ENCODE measurements around the gene TRPM2. TPM values are rescaled to one million over a fixed set of nuclear protein-coding genes. Genes with fewer than 3 reads are reported as not detected.

The TRPM2 gene
- total RNA-seq, 4 donors from 2014 or later, result 0.15 to 0.52 (median 0.44) TPM

GRCh38 chr21:44320847-44321246 is 32.6 kb upstream of the TRPM2 start:
- in situ Hi-C loops (cut with MboI; ENCODE audit: low sequenced_read_pairs in 4 of 4), result no loop called here
- H3K4me1 ChIP-seq, result no peaks in the 10 kb centered on the region
- intact Hi-C loops (cut with DNase I; ENCODE audit: low total_unique reads), result no loop called here

GRCh38 chr21:44321846-44322450 is 31.5 kb upstream of the TRPM2 start:
- in situ Hi-C loops (cut with MboI; ENCODE audit: low sequenced_read_pairs in 4 of 4) (no loop called here), intact Hi-C loops (cut with DNase I; ENCODE audit: low total_unique reads) (no loop called here)
- no peaks in the 10 kb centered on the region for H3K9me3 ChIP-seq
- no peak for DNase-seq
- no peaks in the 10 kb centered on the region for H3K27me3 ChIP-seq
- H3K36me3 ChIP-seq, result no peaks in the 10 kb centered on the region
- H3K4me3 ChIP-seq, result no peak overlapping the region
- H3K4me1 ChIP-seq, result no peaks in the 10 kb centered on the region
- H3K27ac ChIP-seq, result no peak overlapping the region
- TF ChIP-seq POLR2A (IDR thresholded peaks at IDR 0.05) (no peak), CTCF (IDR thresholded peaks at IDR 0.05 in 4 of 5, conservative IDR thresholded peaks at IDR 0.05 in 1 of 5) (no peak)
- ATAC-seq, result no peak

More at GRCh38 chr21:44320847-44321246, 32.6 kb upstream of the TRPM2 start:
- Histone ChIP-seq H3K36me3 (no peaks in the 10 kb centered on the region), H3K27ac (no peak overlapping the region), H3K9me3 (no peaks in the 10 kb centered on the region), H3K4me3 (no peak overlapping the region), H3K27me3 (no peaks in the 10 kb centered on the region)
- ATAC-seq (no peak), DNase-seq (no peak)
- no peak for TF ChIP-seq CTCF (IDR thresholded peaks at IDR 0.05 in 4 of 5, conservative IDR thresholded peaks at IDR 0.05 in 1 of 5)
- TF ChIP-seq POLR2A (IDR thresholded peaks at IDR 0.05), result no peak

- no peaks in the 10 kb centered on the region for H3K4me1 ChIP-seq
- TF ChIP-seq CTCF (IDR thresholded peaks at IDR 0.05 in 4 of 5, conservative IDR thresholded peaks at IDR 0.05 in 1 of 5) (no peak), POLR2A (IDR thresholded peaks at IDR 0.05) (no peak)
- in situ Hi-C loops (cut with MboI; ENCODE audit: low sequenced_read_pairs in 4 of 4), result no loop called here
- ATAC-seq, result no peak
- H3K27ac ChIP-seq, result no peak overlapping the region
- no peak overlapping the region for H3K4me3 ChIP-seq
- no peak for DNase-seq
- H3K27me3 ChIP-seq, result no peaks in the 10 kb centered on the region
- no peaks in the 10 kb centered on the region for H3K36me3 ChIP-seq
- no peaks in the 10 kb centered on the region for H3K9me3 ChIP-seq
- intact Hi-C loops (cut with DNase I; ENCODE audit: low total_unique reads), result no loop called here
Measured at GRCh38 chr21:44322621-44323325, 30.6 kb upstream of the TRPM2 start.

GRCh38 chr21:44323591-44323990 is 29.8 kb upstream of the TRPM2 start:
- no peak for DNase-seq
- Histone ChIP-seq H3K9me3 (no peaks in the 10 kb centered on the region), H3K27ac (no peak overlapping the region), H3K4me1 (no peaks in the 10 kb centered on the region), H3K4me3 (no peak overlapping the region), H3K36me3 (no peaks in the 10 kb centered on the region), H3K27me3 (no peaks in the 10 kb centered on the region)
- in situ Hi-C loops (cut with MboI; ENCODE audit: low sequenced_read_pairs in 4 of 4) (no loop called here), intact Hi-C loops (cut with DNase I; ENCODE audit: low total_unique reads) (no loop called here)
- ATAC-seq, result peak in 1 of 2 donors; percentile 27
- TF ChIP-seq POLR2A (IDR thresholded peaks at IDR 0.05) (no peak), CTCF (IDR thresholded peaks at IDR 0.05 in 4 of 5, conservative IDR thresholded peaks at IDR 0.05 in 1 of 5) (no peak)
